HCT116 (cell line): ENCODE results near the gene MBD3L3.

Source experiments
- EZH2 ChIP-seq: fragments of 200-600 bp; sonication (generic); IDR thresholded peaks from 2 replicates; pipeline ENCODE4 v1.6.1; 2017; ENCODE audit warnings: antibody characterized with exemption, mixed run types
- JUND ChIP-seq: IDR thresholded peaks from 2 replicates; pipeline ENCODE4 v1.6.1; 2012
- POLR2A ChIP-seq: IDR thresholded peaks from 2 replicates; pipeline ENCODE4 v1.7.0; 2011; ENCODE audit warnings: borderline replicate concordance; ENCODE audit not compliant: insufficient read depth, insufficient read length; ENCODE audit errors: extremely low read depth
- POLR2AphosphoS5 ChIP-seq: IDR thresholded peaks from 2 replicates; pipeline ENCODE4 v1.6.1; 2011; ENCODE audit warnings: mild to moderate bottlenecking, low read depth, low read length, moderate library complexity
- RAD21 ChIP-seq: IDR thresholded peaks from 2 replicates; pipeline ENCODE4 v1.6.1; 2012; ENCODE audit warnings: low read depth, mild to moderate bottlenecking
- YY1 ChIP-seq: IDR thresholded peaks from 2 replicates; pipeline ENCODE4 v1.6.1; 2011; ENCODE audit warnings: low read length, low read depth, moderate library complexity, mild to moderate bottlenecking; ENCODE audit not compliant: insufficient replicate concordance; ENCODE audit errors: extremely low read depth
- TF ChIP-seq, protein P1 (sequence below), 3 experiments: fragments of 200-600 bp in 1 of 3; sonication (generic) in 1 of 3; IDR thresholded peaks in 2 of 3; conservative IDR thresholded peaks in 1 of 3; 2 replicates each; pipeline ENCODE4 v1.5.1; 2012 to 2017; ENCODE audit warnings: low read depth in 2 of 3, low read length in 2 of 3, antibody characterized with exemption in 1 of 3, borderline replicate concordance in 1 of 3, control low read depth in 1 of 3, mild to moderate bottlenecking in 1 of 3, mixed read lengths in 1 of 3, mixed run types in 1 of 3, moderate library complexity in 1 of 3; ENCODE audit not compliant: insufficient read depth in 1 of 3
- TF ChIP-seq, protein P2 (sequence below): IDR thresholded peaks from 2 replicates; pipeline ENCODE4 v1.6.1; 2011; ENCODE audit warnings: mild to moderate bottlenecking, low read length, moderate library complexity; ENCODE audit not compliant: insufficient replicate concordance; ENCODE audit errors: extremely low read depth

DNA sequence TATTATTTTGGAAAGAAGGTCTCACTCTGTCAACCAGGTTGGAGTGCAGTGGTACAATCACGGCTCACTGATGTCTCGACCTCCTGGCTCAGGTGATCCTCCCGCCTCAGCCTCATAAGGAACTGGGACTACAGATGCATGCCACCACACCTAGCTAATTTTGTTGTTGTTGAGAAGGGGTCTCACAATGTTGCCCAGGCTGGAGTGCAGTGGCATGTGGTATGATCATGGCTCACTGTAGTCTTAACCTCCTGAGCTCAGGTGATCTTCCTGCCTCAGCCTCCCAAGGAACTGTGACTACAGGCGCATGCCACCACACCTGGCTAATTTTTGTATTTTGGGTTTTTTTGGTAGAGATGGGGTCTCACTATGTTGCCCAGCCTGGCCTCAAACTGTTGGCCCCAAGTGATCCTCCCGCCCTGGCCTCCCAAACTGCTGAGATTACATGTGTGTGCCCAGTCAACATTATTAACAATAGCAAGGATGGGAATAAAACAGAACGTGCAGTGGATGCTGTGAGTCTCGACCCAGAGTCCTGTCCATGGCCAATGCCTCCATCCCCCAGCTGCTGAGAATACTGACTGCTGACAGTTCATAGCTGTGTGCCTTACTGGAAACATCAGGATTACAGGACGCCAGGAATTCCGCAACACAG lies 5.4 kb upstream of the MBD3L3 start:
- TF ChIP-seq, protein P1, sequence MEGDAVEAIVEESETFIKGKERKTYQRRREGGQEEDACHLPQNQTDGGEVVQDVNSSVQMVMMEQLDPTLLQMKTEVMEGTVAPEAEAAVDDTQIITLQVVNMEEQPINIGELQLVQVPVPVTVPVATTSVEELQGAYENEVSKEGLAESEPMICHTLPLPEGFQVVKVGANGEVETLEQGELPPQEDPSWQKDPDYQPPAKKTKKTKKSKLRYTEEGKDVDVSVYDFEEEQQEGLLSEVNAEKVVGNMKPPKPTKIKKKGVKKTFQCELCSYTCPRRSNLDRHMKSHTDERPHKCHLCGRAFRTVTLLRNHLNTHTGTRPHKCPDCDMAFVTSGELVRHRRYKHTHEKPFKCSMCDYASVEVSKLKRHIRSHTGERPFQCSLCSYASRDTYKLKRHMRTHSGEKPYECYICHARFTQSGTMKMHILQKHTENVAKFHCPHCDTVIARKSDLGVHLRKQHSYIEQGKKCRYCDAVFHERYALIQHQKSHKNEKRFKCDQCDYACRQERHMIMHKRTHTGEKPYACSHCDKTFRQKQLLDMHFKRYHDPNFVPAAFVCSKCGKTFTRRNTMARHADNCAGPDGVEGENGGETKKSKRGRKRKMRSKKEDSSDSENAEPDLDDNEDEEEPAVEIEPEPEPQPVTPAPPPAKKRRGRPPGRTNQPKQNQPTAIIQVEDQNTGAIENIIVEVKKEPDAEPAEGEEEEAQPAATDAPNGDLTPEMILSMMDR (IDR thresholded peaks at IDR 0.05 in 2 of 3, conservative IDR thresholded peaks at IDR 0.05 in 1 of 3; ENCODE audit: borderline replicate concordance in 1 of 3, insufficient read depth in 1 of 3, low read depth in 2 of 3, low read length in 2 of 3): no peak
- TF ChIP-seq JUND (no peak), POLR2AphosphoS5 (no peak), EZH2 (no peak), POLR2A (no peak), YY1 (no peak), RAD21 (no peak)
- TF ChIP-seq, protein P2, sequence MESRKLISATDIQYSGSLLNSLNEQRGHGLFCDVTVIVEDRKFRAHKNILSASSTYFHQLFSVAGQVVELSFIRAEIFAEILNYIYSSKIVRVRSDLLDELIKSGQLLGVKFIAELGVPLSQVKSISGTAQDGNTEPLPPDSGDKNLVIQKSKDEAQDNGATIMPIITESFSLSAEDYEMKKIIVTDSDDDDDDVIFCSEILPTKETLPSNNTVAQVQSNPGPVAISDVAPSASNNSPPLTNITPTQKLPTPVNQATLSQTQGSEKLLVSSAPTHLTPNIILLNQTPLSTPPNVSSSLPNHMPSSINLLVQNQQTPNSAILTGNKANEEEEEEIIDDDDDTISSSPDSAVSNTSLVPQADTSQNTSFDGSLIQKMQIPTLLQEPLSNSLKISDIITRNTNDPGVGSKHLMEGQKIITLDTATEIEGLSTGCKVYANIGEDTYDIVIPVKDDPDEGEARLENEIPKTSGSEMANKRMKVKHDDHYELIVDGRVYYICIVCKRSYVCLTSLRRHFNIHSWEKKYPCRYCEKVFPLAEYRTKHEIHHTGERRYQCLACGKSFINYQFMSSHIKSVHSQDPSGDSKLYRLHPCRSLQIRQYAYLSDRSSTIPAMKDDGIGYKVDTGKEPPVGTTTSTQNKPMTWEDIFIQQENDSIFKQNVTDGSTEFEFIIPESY: no peak
